Measurements from ENCODE around the gene TBX5.

TBX5 gene

DNA sequence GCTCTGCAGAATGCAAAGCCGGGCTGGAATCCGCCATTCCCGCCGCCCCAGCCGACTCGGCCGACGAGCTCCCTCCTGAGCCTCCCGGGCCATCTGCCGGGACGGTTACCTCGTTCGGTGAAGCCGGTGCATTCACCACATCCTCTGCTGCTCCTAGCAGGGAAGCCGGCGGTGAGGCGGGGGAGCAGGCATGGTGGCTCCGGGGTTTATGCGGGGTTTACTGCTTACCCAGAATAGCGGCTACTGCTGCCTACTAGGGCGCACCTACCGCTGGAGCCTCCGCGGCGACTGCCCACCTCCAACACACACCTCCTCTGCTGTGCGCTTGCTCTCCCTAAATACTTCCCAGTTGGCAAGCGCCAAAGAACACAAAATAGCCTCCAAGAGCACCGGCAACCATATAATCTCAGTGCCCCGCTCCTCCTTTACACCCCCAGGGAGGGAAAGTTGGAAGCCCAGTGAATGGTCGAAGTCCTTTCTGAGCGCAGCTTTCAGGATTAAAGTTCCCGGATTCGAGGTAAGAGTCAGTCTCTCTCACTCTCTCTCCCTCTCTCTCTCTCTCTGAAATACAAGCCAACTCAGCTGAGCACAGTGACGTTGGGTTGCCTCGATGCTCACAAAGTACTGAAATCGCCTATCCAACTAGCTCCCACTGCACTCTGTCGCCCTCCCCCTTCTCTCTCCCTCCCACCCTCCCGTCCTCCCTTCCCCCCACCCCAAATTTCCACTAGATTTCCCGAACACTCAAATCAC lies at the start of gene TBX5:
TSS of gene TBX5 (minus strand) at position 626 of the 753 bp plus-strand sequence. CDS start 2,246 bp downstream, outside the sequence.
- no peak for DNase-seq (ENCODE audit: low read depth in 2 of 2)

DNA sequence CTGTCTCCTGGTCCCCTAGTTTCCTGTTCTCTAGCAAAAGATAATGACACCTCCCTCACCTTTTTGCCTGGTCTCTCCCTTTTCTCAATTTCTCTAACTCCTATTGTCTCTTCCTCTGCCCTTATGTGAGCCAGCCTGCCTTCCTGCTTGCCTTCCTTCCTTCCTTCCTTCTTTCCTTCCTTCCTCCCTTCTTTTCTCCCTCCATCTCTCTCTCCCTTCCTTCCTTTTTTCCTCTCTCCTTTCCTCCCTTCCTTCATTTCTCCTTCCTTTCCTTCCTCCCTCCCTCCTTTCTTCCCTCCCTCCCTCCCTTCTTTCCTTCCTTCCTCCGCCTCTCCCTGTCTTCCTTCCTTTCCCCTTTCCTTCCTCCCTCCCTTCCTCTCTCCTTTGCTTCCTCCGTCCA lies 45.7 kb upstream of the TBX5 start:
- no peak for DNase-seq (ENCODE audit: low read depth in 2 of 2)

DNA sequence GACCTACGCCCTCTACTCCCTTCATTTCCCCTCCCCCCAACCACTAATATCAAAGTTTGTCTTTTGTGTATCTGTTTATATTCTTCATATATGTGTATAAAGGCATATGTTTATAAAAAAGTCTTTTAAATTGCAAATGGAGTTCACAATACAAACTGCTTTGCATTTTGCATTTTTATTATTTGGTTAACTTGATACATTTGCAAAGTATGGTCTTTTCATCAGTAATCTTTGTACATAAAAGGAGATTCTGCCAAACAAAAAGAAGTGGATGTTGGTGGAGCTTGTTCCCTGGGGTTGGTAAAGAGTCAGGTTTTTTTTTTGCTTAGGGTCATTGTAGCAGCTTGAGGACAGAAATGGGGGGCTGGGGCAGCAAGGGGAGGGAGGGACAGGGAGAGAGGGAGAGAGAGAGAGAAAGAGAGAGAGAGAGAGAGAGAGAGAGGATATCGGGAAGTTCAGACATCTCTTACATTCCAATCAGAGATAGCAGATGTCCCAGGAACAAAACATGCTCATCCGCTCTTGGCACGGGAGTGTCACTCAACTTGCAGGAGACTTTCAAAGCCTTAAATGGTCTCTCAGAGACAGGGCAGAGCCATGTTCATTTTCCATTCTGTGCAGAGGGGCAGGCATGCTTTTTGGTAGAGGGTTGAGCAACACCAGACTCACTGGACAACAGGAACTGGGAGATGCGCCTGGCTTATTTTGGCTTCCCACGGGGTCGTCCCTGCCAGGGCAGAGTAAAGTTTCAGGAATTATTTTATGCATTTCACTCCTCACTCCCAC lies 44.8 kb upstream of the TBX5 start:
- DNase-seq (ENCODE audit: low read depth in 2 of 2) = no peak

DNA sequence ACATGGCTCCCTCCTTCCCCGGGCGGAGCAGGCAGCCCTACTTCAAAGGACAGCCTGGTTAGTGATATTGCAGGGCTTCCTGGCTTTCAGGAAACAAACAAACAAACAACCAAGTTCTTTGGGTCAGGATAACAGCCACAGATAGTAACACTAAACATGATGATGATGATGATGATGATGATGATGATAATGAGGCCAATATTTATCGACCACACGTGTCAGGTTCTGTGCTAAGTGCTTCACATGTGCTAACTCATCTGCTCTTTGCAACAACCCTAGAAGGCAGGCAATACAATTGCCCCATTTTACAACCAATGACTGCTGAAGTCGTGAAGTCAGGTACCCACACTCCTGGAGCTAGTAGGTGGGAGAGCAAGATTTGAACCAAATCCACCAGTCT lies 44.1 kb upstream of the TBX5 start:
- DNase-seq (ENCODE audit: low read depth in 2 of 2) = no peak

DNA sequence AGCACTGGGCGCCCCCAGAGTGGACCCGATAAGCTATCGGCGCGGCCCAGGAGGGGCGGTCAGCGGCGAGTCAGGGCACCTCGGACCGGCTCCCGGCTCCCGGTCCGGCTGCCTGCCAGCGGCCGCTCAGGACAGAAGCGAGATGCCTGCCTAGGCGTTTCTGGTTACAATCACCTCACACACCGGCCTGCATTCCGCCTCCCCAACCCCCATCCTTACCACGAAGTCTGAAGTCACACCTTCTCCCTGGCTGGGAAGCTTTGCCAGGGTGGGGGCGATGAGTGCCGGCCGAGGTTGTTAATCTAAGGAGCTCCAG lies 42.6 kb upstream of the TBX5 start:
- no peak for DNase-seq (ENCODE audit: low read depth in 2 of 2)

DNA sequence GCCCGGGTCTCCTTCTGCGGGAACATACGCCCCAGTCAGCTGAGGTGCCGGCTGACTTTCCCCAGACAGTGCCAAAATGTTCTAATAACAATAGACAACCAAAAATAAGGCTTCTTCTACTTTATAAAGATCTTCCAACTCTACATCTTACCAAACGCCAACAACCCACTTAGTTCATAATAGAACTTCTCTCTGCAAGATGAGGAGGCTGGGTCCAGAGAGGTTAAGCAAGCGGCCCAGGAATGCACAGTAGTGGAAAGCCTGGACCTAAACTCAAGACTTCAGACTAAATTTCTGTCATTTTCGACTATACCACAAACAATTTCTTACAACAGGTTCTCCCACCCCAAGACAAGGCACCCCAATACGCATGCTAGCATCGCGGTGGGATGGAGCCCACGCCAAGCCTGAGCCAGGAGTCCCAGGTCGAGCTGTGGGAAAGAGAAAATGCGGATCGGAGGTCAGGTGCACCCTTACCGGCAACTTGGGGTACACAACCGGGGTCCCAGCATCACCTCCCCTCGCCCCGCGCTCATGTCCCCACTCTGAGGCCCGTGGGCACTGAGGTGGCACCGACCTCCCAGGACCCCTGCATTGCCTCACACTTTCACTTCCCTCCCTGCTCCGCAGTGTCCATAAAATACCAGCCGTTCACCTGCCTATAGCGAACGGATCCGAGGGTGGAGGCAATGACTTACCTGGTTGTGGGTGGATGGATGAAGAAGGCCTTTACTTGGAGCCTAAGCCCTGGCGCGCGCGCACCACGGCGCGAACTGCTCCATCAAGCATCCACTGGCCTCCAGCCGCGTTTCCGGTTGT lies 42.1 kb upstream of the TBX5 start:
- no peak for DNase-seq (ENCODE audit: low read depth in 2 of 2)

DNA sequence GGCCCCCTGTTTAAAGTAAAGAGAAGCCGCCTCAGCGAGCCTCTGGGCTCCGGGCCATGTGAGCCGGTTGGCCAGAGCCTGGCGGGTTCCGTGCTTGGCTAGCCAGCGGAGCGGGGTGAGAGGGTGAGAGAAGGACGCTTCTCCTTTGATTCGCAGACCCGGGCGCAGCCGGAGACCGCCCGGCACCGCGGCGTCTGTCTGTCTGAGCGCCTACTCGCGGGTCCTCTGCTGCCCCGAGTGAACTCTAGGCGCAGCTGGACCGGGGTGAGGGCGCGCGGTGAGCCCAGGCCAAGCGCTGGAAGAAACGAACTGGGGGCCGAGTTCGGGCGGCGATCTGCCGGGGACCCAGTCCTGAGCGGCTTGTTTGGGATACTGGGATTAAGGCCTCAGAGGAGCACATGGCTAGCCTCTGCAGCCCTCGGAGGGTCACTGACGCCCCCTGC lies 41.4 kb upstream of the TBX5 start:
- no peak for DNase-seq (ENCODE audit: low read depth in 2 of 2)

DNA sequence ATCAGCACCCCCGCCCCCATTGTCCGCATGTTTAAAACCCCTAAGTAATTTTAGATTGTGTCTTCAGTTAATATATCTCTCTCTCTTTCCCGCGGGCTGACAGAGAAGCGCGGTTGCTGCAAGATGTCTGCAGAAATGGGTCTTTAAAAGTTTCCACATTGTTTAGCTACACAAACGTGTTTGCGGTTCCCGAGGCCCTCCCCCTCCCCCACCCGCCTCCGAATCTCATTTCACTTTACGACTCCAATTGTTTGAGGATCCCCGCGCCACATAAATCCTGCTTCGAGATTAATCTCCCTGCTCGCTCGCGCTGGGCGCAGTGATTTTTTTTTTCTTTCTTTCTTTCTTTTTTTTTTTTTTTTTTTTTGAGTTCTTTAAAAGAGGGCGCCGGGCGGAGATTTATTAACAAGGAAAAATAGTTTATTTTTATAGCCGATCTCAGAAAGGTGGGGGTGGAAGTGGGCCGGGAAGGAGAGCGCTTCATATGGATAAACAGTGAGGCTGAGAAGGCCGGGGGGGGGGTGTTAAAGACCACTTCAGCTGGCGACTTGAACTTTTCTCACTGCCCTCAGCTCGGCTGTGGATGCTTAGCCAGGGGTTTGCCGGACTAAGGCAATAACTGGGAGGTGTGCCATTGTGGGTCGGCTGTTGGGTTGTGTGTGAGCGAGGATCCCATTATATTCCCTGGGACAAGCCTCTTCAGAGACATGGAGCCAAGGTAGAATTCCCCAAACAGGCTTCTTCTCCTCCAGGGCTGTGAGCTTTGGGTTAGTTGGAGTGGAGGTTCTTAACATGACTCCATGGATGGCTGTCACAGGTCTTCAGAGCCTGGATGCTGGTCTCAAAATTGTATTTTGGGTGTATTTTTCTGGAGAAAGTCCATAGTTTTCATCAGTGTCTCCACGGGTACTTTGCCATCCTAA lies 39.7 kb upstream of the TBX5 start:
- DNase-seq (ENCODE audit: low read depth in 2 of 2) = no peak

DNA sequence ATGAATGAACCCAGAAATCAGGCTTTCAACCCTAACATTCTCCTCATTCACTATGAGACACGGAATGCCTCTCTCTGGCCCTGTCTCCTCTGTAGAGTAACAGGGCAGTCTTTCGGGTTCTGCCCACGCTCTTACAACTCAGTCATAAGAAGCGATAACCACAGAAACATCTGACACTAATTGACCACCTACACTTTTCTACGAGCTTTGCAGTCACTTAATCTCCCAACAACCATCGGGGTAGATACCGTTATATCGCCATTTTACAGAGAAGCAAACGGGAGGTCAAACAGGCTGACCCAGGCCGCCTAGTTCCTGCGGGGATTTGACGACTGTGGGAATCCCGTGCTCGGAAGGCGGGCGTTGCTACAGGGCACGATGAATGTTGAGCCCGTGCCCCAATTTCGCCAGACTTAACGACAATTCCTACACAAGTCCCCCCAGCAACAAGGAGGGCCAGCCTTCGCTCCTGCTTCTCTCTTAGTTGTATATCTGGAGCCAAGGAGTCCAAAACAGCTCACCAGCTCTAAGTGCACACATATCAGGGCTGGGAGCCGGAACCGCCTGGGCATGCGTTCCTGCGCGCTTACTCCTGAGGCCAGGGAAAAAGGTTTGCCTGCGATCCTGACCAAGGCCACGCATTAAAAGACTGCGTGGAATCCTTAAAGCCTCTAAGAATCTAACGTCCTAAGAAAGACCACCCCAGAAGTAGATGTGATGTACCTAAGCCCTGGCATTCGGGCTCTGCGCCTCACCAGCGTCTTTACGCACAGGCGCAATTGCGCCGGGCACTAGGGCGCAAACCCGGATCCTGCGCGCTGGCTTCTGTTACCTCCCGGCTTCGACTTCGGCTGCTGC lies 38.7 kb upstream of the TBX5 start:
- DNase-seq (ENCODE audit: low read depth in 2 of 2) = no peak

DNA sequence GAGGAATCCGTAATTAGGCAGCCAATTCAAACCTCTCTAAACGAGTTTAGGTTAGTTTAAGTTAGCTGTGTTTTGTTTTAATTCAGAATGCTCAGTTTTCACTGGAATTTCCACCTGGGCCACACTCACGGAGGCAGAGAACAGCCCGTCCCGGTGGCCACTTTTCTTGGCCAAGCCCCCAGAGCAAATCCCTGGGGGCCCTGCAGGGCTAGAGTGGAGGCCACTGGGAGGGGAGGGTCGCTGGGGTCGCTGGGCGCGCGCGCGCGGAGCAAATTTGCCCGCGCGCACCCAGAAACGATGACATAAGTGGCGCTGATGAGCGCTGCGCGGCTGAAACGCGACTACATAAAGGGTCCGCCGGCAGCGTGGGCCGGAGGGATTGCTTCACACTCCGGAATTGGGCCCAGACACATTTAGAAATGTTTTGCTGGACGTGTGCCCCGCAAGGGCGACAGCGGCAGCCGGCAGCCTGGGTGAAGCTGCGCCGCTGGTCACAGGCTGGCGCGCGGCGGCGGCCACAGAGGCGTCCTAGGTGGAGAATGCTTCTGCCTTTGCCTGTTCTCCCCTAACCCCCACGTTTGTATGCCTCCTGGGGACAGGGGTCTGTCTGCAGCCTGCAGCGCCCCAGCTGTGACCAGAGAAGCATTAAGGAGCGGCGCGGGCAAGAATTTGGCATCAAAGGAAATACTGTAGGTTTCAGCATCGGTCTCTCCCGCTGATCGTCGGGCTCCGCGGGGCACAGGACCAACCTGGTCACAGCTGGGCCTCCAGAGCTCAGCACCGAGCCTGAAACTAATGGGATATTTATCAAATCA lies 37.9 kb upstream of the TBX5 start:
- no peak for DNase-seq (ENCODE audit: low read depth in 2 of 2)

DNA sequence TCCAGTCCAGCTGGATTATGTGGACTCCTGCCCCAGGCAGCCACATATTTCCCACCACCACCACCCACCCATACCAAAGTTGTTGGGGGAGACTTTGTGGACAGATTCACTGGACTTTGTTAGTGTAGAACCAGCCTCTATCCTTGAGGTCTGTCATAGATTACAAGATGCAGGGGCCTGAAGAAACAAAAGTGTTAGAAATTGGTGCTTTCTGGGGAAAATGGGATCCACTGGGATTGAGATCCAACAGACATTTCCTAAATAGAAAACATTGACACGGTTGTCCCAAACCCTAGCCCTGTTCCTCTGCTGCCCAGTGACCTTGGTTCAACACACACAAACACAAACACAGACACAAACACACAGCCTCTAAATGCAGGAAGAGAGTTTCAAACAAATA lies 36.6 kb upstream of the TBX5 start:
- no peak for DNase-seq (ENCODE audit: low read depth in 2 of 2)

DNA sequence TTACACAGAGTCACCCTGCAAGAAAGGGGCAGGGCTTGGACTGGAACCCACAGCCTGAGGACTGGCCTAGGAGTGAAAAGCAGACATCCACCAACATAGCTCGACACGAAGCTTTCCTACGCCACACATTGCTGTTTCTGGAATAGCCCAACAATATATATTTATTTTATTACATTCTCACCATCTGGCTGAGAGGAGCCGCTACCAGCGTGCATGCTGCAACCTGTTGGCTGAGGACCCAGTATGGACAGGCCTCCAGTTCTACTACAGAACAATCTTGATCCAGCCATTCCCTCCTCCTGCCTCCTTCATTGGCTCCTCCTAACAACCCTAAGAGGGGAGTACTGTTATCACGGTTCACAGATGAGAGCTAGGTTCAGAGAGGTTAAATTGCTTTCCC lies 35.6 kb upstream of the TBX5 start:
- DNase-seq (ENCODE audit: low read depth in 2 of 2) = no peak

DNA sequence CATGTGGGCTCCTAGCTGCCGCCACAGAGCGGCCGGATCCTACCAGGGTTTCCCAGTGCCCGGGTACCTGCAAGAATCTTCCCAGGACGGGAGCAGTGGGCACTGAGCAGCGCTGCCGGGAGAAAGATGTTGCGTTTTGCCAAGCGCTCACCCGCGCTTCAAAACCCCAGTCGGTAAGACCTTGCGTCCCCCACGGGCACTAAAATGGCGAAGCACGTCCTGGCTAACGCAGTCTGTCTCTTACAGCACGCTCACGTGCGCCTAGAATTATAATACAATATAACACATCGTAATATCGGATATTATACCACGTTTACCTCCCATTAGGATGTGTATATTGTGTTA lies 35.1 kb upstream of the TBX5 start:
- DNase-seq (ENCODE audit: low read depth in 2 of 2) = no peak

DNA sequence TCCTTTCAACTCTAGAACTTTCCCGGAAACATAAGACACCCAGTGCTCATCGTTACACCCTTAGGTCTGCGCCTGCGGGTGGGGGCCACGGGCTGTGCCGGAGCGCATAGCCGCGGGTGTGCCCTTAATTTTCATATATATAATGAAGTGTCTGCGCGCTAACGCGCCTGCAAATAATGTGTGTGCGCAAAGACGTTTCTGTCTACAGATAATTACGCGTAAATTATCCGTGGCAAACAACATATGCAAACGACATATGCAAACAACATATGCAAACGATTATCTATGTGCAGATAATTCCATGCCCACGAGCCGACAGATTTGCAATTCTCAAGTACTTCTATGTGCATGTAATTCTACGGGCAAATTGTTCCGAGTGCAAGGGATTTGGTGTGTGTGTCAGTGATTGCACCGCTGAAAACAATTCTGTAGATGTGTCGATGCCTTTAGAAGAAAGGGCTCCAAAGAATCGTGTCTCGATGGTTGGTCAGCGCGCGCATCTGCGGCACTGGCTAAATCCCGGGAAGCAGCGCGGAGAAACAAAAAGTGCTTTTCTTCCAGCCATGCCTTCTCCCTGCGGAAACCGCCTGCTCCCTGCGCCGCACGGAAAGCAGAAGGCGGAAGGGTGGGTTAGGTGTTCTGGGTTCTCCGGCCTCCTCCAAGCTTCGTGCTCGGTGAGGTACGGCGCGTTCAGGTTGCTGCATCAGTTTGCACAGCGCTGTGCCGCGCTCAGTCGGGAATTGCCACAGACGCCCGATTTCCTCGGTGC lies 34.5 kb upstream of the TBX5 start:
- no peak for DNase-seq (ENCODE audit: low read depth in 2 of 2)

DNA sequence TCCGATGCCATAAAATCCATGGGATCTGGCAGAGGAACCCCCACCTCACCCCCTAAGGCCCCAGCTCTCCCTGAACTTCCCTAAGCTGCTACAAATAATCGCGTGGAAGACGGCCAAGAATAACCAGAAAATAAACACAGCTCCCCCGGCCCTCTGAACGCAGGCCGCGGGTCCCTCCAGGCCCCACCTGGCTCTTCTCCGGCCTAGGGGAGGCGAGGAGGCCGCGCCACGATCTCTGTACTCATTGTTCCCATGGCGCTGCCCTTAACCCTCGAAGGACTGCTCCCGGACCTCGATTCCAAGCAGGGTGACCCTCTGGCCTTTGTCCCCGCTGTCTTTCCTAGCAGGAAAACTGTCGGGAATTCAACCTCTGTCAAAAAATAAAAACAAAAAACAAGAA lies 33.9 kb upstream of the TBX5 start:
- no peak for DNase-seq (ENCODE audit: low read depth in 2 of 2)

DNA sequence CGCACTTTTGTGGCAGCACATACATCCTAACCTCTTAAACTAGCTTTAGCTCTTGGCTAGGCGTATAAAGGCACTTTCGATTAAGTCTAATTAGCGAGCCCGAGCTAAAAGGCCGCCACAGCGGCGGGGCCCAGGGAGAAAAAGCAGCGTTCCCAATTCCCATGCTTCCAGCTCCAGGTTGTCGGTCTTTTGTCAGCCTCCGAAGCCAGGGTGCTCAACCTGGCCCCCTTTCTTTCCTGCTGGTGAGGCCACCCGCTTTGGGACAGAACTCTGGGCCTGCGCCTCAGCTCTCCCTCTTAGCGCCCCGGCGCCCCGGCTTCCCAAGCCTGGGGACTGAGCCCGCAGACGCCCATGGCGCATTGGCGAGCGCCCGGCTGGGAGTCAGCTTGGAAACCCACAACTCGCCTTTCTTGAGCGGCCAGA lies 33.3 kb upstream of the TBX5 start:
- no peak for DNase-seq (ENCODE audit: low read depth in 2 of 2)

DNA sequence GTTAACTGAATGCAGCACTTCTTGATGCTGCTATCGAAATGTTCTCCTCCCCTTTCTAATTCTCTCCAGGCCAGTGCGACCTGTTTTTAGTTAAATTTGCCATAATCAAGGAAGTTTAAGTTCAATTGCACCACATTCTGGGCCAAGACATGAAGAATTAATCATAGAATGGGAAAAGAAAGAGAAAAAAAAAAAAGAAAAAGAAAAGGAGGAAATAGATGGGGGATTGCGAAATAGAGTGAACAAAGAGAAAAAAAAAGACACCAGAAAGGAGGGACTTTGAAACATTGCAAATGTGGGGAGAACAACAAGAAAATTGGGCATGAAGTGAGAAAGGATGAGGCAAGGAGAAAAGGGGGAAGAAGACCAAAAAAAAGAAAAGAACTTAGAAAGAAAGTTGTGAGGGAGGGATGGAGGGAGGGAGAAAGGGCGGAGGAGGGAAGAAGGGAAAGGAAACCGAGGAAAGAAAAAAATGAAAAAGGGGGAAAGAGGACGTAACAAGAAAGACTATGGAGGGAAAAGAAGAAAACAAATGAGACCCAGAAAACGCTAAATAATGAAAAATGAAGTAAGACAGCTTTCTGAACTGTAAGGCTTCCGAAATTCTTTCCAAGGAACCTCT lies 32.8 kb upstream of the TBX5 start:
- no peak for DNase-seq (ENCODE audit: low read depth in 2 of 2)

DNA sequence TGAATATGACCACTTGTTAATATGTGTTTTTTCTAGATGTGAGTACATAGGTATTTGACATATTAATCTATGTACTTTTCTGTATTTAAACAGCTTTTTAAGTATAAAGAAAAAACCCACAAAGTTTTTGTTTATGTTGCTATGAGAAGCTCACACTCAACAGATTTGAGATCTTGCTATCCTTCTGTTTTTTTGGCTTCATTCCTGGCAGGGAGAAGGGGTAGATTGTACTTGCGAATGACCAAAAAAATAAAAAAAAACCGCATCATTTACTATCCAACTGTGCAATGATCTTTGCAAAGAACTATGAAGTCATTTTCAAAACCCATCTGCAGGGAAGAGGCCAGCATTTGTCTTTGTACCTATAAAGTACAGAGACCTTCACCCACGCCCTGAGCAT lies 28.4 kb upstream of the TBX5 start:
- no peak for DNase-seq (ENCODE audit: low read depth in 2 of 2)

DNA sequence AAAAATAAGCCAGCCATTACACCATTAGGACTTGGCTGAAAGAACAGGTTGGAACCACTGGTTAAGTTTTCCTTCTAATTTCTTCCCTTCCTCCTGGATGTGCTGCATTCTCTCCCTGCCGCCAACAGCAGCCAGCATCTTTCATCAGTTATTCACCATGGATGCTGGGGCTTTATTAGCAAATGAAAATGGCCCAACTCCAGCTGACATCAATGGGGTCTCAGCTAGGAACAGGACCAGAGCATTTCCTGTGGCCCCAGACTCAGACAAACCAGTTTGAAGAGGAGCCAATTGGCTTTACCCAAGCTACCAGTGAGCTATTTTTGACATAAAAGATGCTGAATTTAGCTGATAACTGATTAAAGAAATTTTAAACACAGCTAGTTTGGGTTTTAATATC lies 26.0 kb upstream of the TBX5 start:
- no peak for DNase-seq (ENCODE audit: low read depth in 2 of 2)

Data from stimulated activated CD4-positive, alpha-beta T cell treated with anti-CD3 and anti-CD28 coated beads, Interleukin-1b, Interleukin-23, amount 100 ng/mL, for 1 hour (primary cell).